SK-N-SH treated with all-trans-retinoic acid at 6 μM for 48 hours (cell line): ENCODE results near the gene MPV17.
"Not testable (repeated sequence)": the region's sequence is repeated elsewhere in the genome, so short reads cannot be mapped to it uniquely, and the experiment has no call there.

ENCODE experiments used
- ATAC-seq: fragments of 200-7000 bp; cut with Tn5 transposase; 3 replicates; pipeline ENCODE4 v1.9.1; 2020; ENCODE audit warnings: mild to moderate bottlenecking, moderate library complexity
- ARNTL ChIP-seq: fragments of 450-650 bp; formaldehyde crosslinking; IDR thresholded peaks from 2 replicates; pipeline ENCODE4 v1.5.0; 2020; ENCODE audit warnings: low read depth, mild to moderate bottlenecking, moderate library complexity, borderline replicate concordance
- BACH2 ChIP-seq: fragments of 250-450 bp; sonication (Bioruptor Pico); IDR thresholded peaks from 2 replicates; pipeline ENCODE4 v1.9.0; 2021; ENCODE audit warnings: mild to moderate bottlenecking, borderline replicate concordance
- CSDC2 ChIP-seq: fragments of 250-450 bp; sonication (Bioruptor Pico); IDR thresholded peaks from 2 replicates; pipeline ENCODE4 v1.5.0; 2020; ENCODE audit warnings: mild to moderate bottlenecking, moderate library complexity
- CSRNP3 ChIP-seq: fragments of 250-450 bp; sonication (Bioruptor Pico); IDR thresholded peaks from 2 replicates; pipeline ENCODE4 v1.5.1; 2021; ENCODE audit warnings: mild to moderate bottlenecking, moderate library complexity
- ESRRG ChIP-seq: fragments of 250-450 bp; sonication (Bioruptor Pico); IDR thresholded peaks from 2 replicates; pipeline ENCODE4 v1.6.1; 2021; ENCODE audit warnings: mild to moderate bottlenecking
- GLIS3 ChIP-seq: fragments of 250-450 bp; sonication (Bioruptor Pico); IDR thresholded peaks from 2 replicates; pipeline ENCODE4 v1.5.0; 2020; ENCODE audit warnings: mild to moderate bottlenecking, moderate library complexity
- ISL1 ChIP-seq: fragments of 250-450 bp; sonication (Bioruptor Pico); IDR thresholded peaks from 2 replicates; pipeline ENCODE4 v2.1.2; 2022; ENCODE audit warnings: mild to moderate bottlenecking, moderate library complexity
- OSR1 ChIP-seq: fragments of 250-450 bp; sonication (Bioruptor Pico); IDR thresholded peaks from 2 replicates; pipeline ENCODE4 v1.8.0; 2022; ENCODE audit warnings: moderate library complexity, mild to moderate bottlenecking, inconsistent platforms
- PATZ1 ChIP-seq: fragments of 250-450 bp; sonication (Bioruptor Pico); IDR thresholded peaks from 2 replicates; pipeline ENCODE4 v1.8.0; 2020; ENCODE audit warnings: mild to moderate bottlenecking, moderate library complexity, borderline replicate concordance
- PPARA ChIP-seq: fragments of 250-450 bp; sonication (Bioruptor Pico); IDR thresholded peaks from 2 replicates; pipeline ENCODE4 v1.5.0; 2020; ENCODE audit warnings: mild to moderate bottlenecking, borderline replicate concordance
- RARB ChIP-seq: fragments of 250-450 bp; sonication (Bioruptor Pico); IDR thresholded peaks from 2 replicates; pipeline ENCODE4 v1.8.0; 2021; ENCODE audit warnings: mild to moderate bottlenecking, moderate library complexity
- SNAI2 ChIP-seq: fragments of 250-450 bp; sonication (Bioruptor Pico); IDR thresholded peaks from 2 replicates; pipeline ENCODE4 v1.5.0; 2020; ENCODE audit warnings: mild to moderate bottlenecking, moderate library complexity
- TCF4 ChIP-seq: fragments of 250-450 bp; sonication (Bioruptor Pico); IDR thresholded peaks from 2 replicates; pipeline ENCODE4 v1.8.0; 2021; ENCODE audit warnings: mild to moderate bottlenecking, moderate library complexity, borderline replicate concordance
- TOX ChIP-seq: fragments of 250-450 bp; sonication (Bioruptor Pico); IDR thresholded peaks from 2 replicates; pipeline ENCODE4 v1.8.0; 2021; ENCODE audit warnings: mild to moderate bottlenecking, moderate library complexity, borderline replicate concordance
- ZFP3 ChIP-seq: fragments of 250-450 bp; sonication (Bioruptor Pico); IDR thresholded peaks from 2 replicates; pipeline ENCODE4 v1.5.0; 2020; ENCODE audit warnings: mild to moderate bottlenecking, moderate library complexity
- ZFP30 ChIP-seq: fragments of 450-650 bp; formaldehyde crosslinking; IDR thresholded peaks from 2 replicates; pipeline ENCODE4 v1.5.0; 2022; ENCODE audit warnings: mild to moderate bottlenecking, moderate library complexity
- ZNF565 ChIP-seq: fragments of 450-650 bp; formaldehyde crosslinking; conservative IDR thresholded peaks from 2 replicates; pipeline ENCODE4 v1.5.0; 2020; ENCODE audit warnings: low read depth, mild to moderate bottlenecking, moderate library complexity
- ZNF8 ChIP-seq: fragments of 450-650 bp; formaldehyde crosslinking; IDR thresholded peaks from 2 replicates; pipeline ENCODE4 v1.5.0; 2020; ENCODE audit warnings: mild to moderate bottlenecking, moderate library complexity
- TF ChIP-seq, protein P1 (sequence below): fragments of 250-450 bp; sonication (Bioruptor Pico); IDR thresholded peaks from 2 replicates; pipeline ENCODE4 v1.5.0; 2020; ENCODE audit warnings: mild to moderate bottlenecking, moderate library complexity
- TF ChIP-seq, protein P2 (sequence below): fragments of 250-450 bp; sonication (Bioruptor Pico); IDR thresholded peaks from 2 replicates; pipeline ENCODE4 v1.5.1; 2020; ENCODE audit warnings: low read depth, mild to moderate bottlenecking, moderate library complexity
- TF ChIP-seq, protein P3 (sequence below): fragments of 250-450 bp; sonication (Bioruptor Pico); IDR thresholded peaks from 2 replicates; pipeline ENCODE4 v1.8.0; 2021; ENCODE audit warnings: low read depth, mild to moderate bottlenecking, moderate library complexity, borderline replicate concordance

The MPV17 gene

DNA sequence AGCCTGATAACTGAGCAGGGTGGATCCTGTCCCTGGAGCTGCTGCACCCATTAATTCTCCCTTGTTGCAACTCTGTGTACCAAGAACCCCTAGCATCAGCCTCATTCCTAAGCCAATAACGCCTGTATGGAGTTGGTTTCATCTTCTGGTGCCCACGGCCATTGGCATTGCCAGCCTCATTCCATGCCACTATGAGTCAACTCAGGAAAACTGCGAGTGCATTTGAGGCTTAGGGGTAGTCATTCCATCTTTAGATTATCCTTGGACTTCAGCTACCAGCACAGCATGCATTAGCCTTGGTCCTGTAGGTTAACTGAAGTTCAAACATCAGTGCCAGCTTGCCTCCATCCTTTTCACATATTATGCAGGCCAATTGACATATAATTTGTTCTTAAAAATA, 42.1 kb downstream of the MPV17 start:
- TF ChIP-seq CSDC2 (CRISPR knock-in tag), result no peak
- no peak for TF ChIP-seq OSR1 (CRISPR knock-in tag)
- TF ChIP-seq CSRNP3, result no peak
- TF ChIP-seq, protein P1, sequence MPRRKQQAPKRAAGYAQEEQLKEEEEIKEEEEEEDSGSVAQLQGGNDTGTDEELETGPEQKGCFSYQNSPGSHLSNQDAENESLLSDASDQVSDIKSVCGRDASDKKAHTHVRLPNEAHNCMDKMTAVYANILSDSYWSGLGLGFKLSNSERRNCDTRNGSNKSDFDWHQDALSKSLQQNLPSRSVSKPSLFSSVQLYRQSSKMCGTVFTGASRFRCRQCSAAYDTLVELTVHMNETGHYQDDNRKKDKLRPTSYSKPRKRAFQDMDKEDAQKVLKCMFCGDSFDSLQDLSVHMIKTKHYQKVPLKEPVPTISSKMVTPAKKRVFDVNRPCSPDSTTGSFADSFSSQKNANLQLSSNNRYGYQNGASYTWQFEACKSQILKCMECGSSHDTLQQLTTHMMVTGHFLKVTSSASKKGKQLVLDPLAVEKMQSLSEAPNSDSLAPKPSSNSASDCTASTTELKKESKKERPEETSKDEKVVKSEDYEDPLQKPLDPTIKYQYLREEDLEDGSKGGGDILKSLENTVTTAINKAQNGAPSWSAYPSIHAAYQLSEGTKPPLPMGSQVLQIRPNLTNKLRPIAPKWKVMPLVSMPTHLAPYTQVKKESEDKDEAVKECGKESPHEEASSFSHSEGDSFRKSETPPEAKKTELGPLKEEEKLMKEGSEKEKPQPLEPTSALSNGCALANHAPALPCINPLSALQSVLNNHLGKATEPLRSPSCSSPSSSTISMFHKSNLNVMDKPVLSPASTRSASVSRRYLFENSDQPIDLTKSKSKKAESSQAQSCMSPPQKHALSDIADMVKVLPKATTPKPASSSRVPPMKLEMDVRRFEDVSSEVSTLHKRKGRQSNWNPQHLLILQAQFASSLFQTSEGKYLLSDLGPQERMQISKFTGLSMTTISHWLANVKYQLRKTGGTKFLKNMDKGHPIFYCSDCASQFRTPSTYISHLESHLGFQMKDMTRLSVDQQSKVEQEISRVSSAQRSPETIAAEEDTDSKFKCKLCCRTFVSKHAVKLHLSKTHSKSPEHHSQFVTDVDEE (CRISPR knock-in tag), result no peak
- TF ChIP-seq, protein P2, sequence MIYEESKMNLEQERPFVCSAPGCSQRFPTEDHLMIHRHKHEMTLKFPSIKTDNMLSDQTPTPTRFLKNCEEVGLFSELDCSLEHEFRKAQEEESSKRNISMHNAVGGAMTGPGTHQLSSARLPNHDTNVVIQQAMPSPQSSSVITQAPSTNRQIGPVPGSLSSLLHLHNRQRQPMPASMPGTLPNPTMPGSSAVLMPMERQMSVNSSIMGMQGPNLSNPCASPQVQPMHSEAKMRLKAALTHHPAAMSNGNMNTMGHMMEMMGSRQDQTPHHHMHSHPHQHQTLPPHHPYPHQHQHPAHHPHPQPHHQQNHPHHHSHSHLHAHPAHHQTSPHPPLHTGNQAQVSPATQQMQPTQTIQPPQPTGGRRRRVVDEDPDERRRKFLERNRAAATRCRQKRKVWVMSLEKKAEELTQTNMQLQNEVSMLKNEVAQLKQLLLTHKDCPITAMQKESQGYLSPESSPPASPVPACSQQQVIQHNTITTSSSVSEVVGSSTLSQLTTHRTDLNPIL, result no peak
- TF ChIP-seq ISL1 (CRISPR knock-in tag), result no peak
- TF ChIP-seq PPARA (CRISPR knock-in tag), result no peak
- no peak for TF ChIP-seq GLIS3 (CRISPR knock-in tag)
- no peak for TF ChIP-seq ZNF565 (CRISPR knock-in tag)
- no peak for TF ChIP-seq ESRRG
- no peak for TF ChIP-seq SNAI2 (CRISPR knock-in tag)
- TF ChIP-seq ARNTL, result no peak
- no peak for TF ChIP-seq ZNF8 (CRISPR knock-in tag)
- no peak for TF ChIP-seq ZFP3 (CRISPR knock-in tag)
- TF ChIP-seq, protein P3, sequence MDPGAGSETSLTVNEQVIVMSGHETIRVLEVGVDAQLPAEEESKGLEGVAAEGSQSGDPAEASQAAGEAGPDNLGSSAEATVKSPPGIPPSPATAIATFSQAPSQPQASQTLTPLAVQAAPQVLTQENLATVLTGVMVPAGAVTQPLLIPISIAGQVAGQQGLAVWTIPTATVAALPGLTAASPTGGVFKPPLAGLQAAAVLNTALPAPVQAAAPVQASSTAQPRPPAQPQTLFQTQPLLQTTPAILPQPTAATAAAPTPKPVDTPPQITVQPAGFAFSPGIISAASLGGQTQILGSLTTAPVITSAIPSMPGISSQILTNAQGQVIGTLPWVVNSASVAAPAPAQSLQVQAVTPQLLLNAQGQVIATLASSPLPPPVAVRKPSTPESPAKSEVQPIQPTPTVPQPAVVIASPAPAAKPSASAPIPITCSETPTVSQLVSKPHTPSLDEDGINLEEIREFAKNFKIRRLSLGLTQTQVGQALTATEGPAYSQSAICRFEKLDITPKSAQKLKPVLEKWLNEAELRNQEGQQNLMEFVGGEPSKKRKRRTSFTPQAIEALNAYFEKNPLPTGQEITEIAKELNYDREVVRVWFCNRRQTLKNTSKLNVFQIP, result no peak
- TF ChIP-seq ZFP30 (CRISPR knock-in tag), result no peak
- TF ChIP-seq BACH2 (CRISPR knock-in tag), result no peak
- no peak for TF ChIP-seq TOX (CRISPR knock-in tag)
- TF ChIP-seq RARB (CRISPR knock-in tag), result no peak
- TF ChIP-seq PATZ1, result no peak

DNA sequence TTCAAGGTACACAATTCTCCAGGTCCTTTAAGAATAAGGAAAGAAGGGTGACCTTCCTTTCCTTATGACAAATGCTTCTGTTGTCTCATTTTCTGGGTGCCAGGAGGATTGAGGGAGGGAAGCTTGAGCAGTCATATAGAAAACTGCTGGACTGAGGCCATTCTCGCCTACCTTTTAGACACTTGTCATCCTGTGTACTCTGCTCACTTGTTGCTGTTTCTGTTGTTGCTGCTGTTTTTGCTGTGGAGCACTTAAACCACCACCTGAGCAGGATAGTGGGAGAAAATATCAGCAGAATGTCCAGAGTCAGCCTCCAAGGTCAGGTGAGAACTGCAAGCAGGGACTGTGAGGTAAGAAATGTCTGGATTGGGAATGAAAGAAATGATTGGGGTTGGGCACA, 44.9 kb downstream of the MPV17 start:
- ATAC-seq, result no peak
- no peak for TF ChIP-seq GLIS3 (CRISPR knock-in tag)

More for the DNA sequence above, 42.1 kb downstream of the MPV17 start:
- no peak; the same call in 2 of the 3 replicates for ATAC-seq

DNA sequence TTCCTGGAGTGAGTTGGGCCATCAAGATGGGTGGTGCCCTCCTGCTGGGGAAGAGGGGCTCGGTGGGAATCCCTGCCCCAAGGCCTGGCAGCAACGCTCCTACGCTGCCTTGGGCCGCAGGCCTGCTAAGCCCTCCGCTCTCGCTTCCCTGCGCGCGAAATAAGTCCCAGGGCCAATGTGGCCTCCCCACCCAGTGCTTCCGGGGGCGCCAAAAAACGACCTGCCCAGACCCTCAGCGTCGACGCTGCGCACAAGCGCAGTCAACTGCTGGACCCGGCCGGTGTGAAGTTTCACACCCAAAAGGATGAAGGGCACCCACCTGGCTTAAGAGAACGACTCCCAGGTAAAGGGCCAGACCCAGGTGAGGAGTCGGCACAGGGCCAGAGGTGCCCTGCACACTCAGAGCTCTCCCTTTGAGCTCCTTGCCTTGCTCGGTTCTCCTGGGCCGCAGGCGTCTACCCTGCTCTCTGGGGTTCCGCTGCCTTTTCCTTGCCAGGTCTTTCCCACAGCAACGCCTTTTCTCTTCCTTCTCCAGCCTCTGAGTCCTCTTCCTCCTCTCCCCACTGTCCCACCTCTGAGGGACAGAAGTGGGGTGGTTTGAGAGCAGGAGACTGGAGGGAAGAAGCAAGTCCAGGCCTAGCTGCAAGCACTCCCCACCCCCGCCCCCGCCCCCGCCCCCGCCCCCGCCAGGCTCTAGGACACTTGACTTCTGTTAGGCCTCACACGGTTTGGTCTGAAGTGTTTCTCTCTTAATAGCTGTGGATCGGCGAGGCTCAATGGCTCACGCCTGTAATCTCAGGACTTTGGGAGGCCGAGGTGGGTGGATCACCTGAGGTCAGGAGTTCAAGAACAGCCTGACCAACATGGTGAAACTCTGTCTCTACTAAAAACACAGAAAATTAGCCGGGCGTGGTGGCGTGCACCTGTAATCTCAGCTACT, 47.4 kb downstream of the MPV17 start, which contains the start of gene DNAJC5G:
Gene DNAJC5G (plus strand): TSS at position 223 of the 940 bp plus-strand sequence. CDS start 1,296 bp downstream, outside the sequence.
- no peak for TF ChIP-seq TCF4
- TF ChIP-seq CSDC2 (CRISPR knock-in tag), result no peak
- TF ChIP-seq SNAI2 (CRISPR knock-in tag), result no peak
- no peak for TF ChIP-seq OSR1 (CRISPR knock-in tag)
- TF ChIP-seq BACH2 (CRISPR knock-in tag), result no peak
- no peak for TF ChIP-seq GLIS3 (CRISPR knock-in tag)
- TF ChIP-seq CSRNP3, result no peak
- ATAC-seq, result no peak

DNA sequence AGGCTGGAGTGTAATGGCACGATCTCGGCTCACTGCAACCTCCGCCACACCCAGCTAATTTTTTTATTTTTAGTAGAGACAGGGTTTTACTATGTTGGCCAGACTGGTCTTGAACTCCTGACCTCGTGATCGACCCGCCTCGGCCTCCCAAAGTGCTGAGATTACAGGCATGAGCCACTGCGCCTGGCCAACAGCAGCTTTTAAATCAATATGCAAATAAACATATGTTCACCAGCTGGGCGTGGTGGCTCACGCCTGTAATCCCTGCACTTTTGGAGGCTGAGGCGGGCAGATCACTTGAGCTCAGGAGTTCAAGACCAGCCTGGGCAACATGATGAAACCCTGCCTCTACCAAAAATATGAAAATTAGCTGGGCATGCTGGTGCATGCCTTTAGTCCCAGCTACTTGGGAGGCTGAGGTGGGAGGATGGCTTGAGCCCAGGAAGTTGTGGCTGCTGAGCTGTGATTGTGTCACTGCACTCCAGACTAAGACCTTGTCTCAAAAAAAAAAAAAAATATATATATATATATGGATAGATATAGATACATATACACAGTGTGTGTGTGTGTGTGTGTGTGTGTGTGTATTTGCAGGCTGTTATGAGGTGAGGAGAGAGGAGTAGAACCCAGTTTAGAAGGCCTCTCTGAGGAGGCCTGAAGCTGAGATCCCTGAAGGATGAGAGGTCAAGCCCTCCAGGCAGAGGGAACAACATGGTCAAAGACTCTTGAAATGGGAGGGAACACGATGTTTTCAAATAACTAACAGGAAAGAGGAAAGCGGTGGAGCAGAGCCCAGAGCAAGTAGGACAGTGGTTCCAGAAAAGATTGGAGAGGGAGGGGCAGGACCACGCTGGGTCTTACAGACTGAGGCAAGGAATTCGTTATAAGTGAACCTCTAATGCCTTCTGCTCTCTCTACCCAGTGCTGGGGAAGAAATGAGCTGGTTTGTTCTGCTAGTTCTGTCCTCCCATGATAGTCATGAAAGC, 50.1 kb downstream of the MPV17 start:
- ATAC-seq, result not testable (repeated sequence)
